A549 (cell line): ENCODE measurements around the gene ANKFN1. TPM values are rescaled to one million over a fixed set of nuclear protein-coding genes. Genes with fewer than 3 reads are reported as not detected.

ENCODE experiments used
- ATAC-seq, 2 experiments: fragments of 200-7000 bp in 1 of 2; fragments of >200 bp in 1 of 2; cut with Nextera tagmentation in 1 of 2; cut with Tn5 transposase in 1 of 2; 3 replicates each; pipeline versions ENCODE4 v1.8.0 to v1.9.1; 2018 to 2020; ENCODE audit warnings: mild to moderate bottlenecking in 1 of 2, moderate library complexity in 1 of 2
- CTCF ChIA-PET: fragments of 300-600 bp; sonication (Branson Sonifier 250); formaldehyde crosslinking; extraction: SDS; loops from one replicate; lab custom pipeline; 2021; ENCODE audit warnings: antibody characterized with exemption, inconsistent platforms; lab: Yijun Ruan, JAX
- POLR2A ChIA-PET: fragments of 350-600 bp; formaldehyde crosslinking; extraction: SDS; loops from one replicate; lab custom pipeline; 2021; ENCODE audit warnings: antibody characterized with exemption, inconsistent platforms; lab: Yijun Ruan, JAX
- DNase-seq, 2 experiments: peaks; one replicate each; pipeline versions ENCODE4 v3.0.0 to v3.0.0-alpha.2; 2011 to 2016; ENCODE audit warnings: low read depth in 1 of 2, low spot score in 1 of 2
- FAIRE-seq: peaks from 2 replicates; lab custom pipeline; 2011; peaks lifted over from hg19 to GRCh38; lab: Jason Lieb, UNC
- H3K27ac ChIP-seq, 2 experiments: fragments of >200 bp; sonication (Bioruptor Twin); formaldehyde crosslinking; 3 replicates each; pipeline ENCODE4 v1.5.1; 2016 to 2017
- H3K4me1 ChIP-seq: fragments of >200 bp; sonication (Bioruptor Twin); formaldehyde crosslinking; 3 replicates; pipeline ENCODE4 v1.6.1; 2016
- H3K4me2 ChIP-seq: fragments of >200 bp; sonication (Bioruptor Twin); formaldehyde crosslinking; 3 replicates; pipeline ENCODE4 v1.6.1; 2016
- H3K4me3 ChIP-seq: fragments of >200 bp; sonication (Bioruptor Twin); formaldehyde crosslinking; 3 replicates; pipeline ENCODE4 v1.5.1; 2016
- H3K9me3 ChIP-seq: fragments of >200 bp; sonication (Bioruptor Twin); formaldehyde crosslinking; 3 replicates; pipeline ENCODE4 v1.6.1; 2016
- BCL3 ChIP-seq: fragments of >200 bp; sonication (Bioruptor Twin); formaldehyde crosslinking; IDR thresholded peaks from 3 replicates; pipeline ENCODE4 v1.6.1; 2016
- BHLHE40 ChIP-seq: IDR thresholded peaks from 2 replicates; pipeline ENCODE4 v1.6.1; 2012; ENCODE audit warnings: low read depth, low read length, inconsistent platforms
- CBX2 ChIP-seq: fragments of 200-600 bp; sonication (generic); IDR thresholded peaks from 2 replicates; pipeline ENCODE4 v1.6.1; 2016; ENCODE audit warnings: low read depth, mild to moderate bottlenecking, borderline replicate concordance
- CHD4 ChIP-seq: fragments of 200-600 bp; sonication (generic); IDR thresholded peaks from 2 replicates; pipeline ENCODE4 v1.6.1; 2016; ENCODE audit warnings: antibody characterized with exemption, mild to moderate bottlenecking, borderline replicate concordance
- ELK1 ChIP-seq: fragments of 150-350 bp; IDR thresholded peaks from 2 replicates; pipeline ENCODE4 v1.6.1; 2014; ENCODE audit warnings: low read depth, mild to moderate bottlenecking, low read length
- HDAC2 ChIP-seq: fragments of 200-600 bp; sonication (generic); IDR thresholded peaks from 2 replicates; pipeline ENCODE4 v1.6.1; 2016
- HEYL ChIP-seq: fragments of 250-450 bp; sonication (Bioruptor Pico); IDR thresholded peaks from 2 replicates; pipeline ENCODE4 v1.8.0; 2021; ENCODE audit warnings: mild to moderate bottlenecking, moderate library complexity
- HOXA7 ChIP-seq: fragments of 250-450 bp; sonication (Bioruptor Pico); IDR thresholded peaks from 2 replicates; pipeline ENCODE4 v1.5.0; 2020; ENCODE audit warnings: mild to moderate bottlenecking, moderate library complexity
- HOXB13 ChIP-seq: fragments of 250-450 bp; sonication (Bioruptor Pico); IDR thresholded peaks from 2 replicates; pipeline ENCODE4 v1.5.0; 2020; ENCODE audit warnings: low read depth, mild to moderate bottlenecking, moderate library complexity
- HOXB5 ChIP-seq: fragments of 250-450 bp; sonication (Bioruptor Pico); IDR thresholded peaks from 2 replicates; pipeline ENCODE4 v1.5.0; 2020; ENCODE audit warnings: mild to moderate bottlenecking, moderate library complexity
- JUNB ChIP-seq: fragments of >200 bp; sonication (Bioruptor Twin); formaldehyde crosslinking; IDR thresholded peaks from 2 replicates; pipeline ENCODE4 v1.6.1; 2016
- MAFK ChIP-seq: fragments of 450-650 bp; IDR thresholded peaks from 2 replicates; pipeline ENCODE4 v1.6.1; 2014; ENCODE audit not compliant: partially characterized antibody
- MAZ ChIP-seq: fragments of 150-350 bp; IDR thresholded peaks from 2 replicates; pipeline ENCODE4 v1.6.1; 2014; ENCODE audit warnings: antibody characterized with exemption, low read depth, low read length, borderline replicate concordance
- NPAS2 ChIP-seq: fragments of 250-450 bp; sonication (Bioruptor Pico); IDR thresholded peaks from 2 replicates; pipeline ENCODE4 v1.8.0; 2022; ENCODE audit warnings: mild to moderate bottlenecking, moderate library complexity, borderline replicate concordance
- PBX3 ChIP-seq: IDR thresholded peaks from 2 replicates; pipeline ENCODE4 v1.6.1; 2012
- PHF8 ChIP-seq: fragments of 200-600 bp; sonication (generic); IDR thresholded peaks from 2 replicates; pipeline ENCODE4 v1.6.1; 2016; ENCODE audit warnings: low read depth, mild to moderate bottlenecking, antibody characterized with exemption, moderate library complexity, borderline replicate concordance
- POLR2A ChIP-seq: IDR thresholded peaks from 2 replicates; pipeline ENCODE4 v1.6.1; 2012; ENCODE audit warnings: mild to moderate bottlenecking, low read length
- POLR2AphosphoS2 ChIP-seq: conservative IDR thresholded peaks from 2 replicates; pipeline ENCODE4 v1.6.1; 2012; ENCODE audit warnings: low read length, improper control_type of control experiment, inconsistent platforms
- RAD21 ChIP-seq, 2 experiments: fragments of >200 bp in 1 of 2; sonication (Bioruptor Twin) in 1 of 2; formaldehyde crosslinking in 1 of 2; IDR thresholded peaks in 1 of 2; conservative IDR thresholded peaks in 1 of 2; 2 replicates in 1 of 2; 3 replicates in 1 of 2; pipeline ENCODE4 v1.6.1; 2012 to 2018; ENCODE audit warnings: inconsistent platforms in 1 of 2
- SMC3 ChIP-seq: fragments of >200 bp; sonication (Bioruptor Twin); formaldehyde crosslinking; IDR thresholded peaks from 3 replicates; pipeline ENCODE4 v1.6.1; 2018; ENCODE audit warnings: inconsistent platforms
- SREBF2 ChIP-seq: fragments of 450-650 bp; IDR thresholded peaks from 2 replicates; pipeline ENCODE4 v1.6.1; 2014; ENCODE audit warnings: mild to moderate bottlenecking, moderate library complexity
- TFCP2L1 ChIP-seq: fragments of 250-450 bp; sonication (Bioruptor Pico); IDR thresholded peaks from 2 replicates; pipeline ENCODE4 v1.5.0; 2021; ENCODE audit warnings: mild to moderate bottlenecking
- WGBS: methylation state at CpG from one replicate; pipeline ENCODE4 v1.1.6; 2017; ENCODE audit errors: missing lambda C conversion rate; 5-methylcytosine and 5-hydroxymethylcytosine counted together
- polyA plus RNA-seq, 4 experiments: library from polyadenylated mRNA; depleted of rRNA in 3 of 4; stranded (reverse); fragments of >200 nt; fragmentation: RNase III in 1 of 4; extraction: RNeasy Plus Mini Kit Qiagen cat#74134 plus additional on column Dnase treatment in 1 of 4; gene quantifications; 2 replicates in 3 of 4; 3 replicates in 1 of 4; pipeline ENCODE4 v1.2.3, GENCODE V29; 2011 to 2017
- TF ChIP-seq, protein P1 (sequence below): fragments of 250-450 bp; sonication (Bioruptor Pico); IDR thresholded peaks from 2 replicates; pipeline ENCODE4 v1.5.0; 2021; ENCODE audit warnings: mild to moderate bottlenecking, moderate library complexity, borderline replicate concordance
- TF ChIP-seq, protein P2 (sequence below): IDR thresholded peaks from 2 replicates; pipeline ENCODE4 v1.6.1; 2012

Gene ANKFN1
- polyA plus RNA-seq, 2 of the 4 experiments (the other 2 are of a cell fraction), result 0.37 TPM; not detected in 1

DNA sequence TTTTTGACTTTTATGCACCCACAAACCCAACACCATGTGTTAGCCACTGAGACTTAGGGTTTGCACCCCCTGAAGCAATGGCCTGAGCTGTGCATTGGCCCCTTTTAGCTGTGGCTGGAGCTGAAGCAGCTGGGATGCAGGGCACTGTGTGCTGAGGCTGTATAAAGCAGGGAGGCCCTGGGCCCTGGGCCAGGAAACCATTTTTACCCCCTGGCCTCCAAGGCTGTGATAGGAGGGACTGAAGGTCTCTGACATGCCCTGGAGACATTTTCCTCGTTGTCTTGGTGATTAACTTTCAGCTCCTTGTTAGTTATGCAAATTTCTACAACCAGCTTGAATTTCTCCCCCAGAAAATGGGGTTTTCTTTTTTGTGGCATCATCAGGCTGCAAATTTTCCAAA lies 6.7 kb upstream of the ANKFN1 start:
- no peaks in the 10 kb centered on the region for H3K4me1 ChIP-seq
- ChIA-PET CTCF (no interaction called here), POLR2A (no interaction called here)
- no peak overlapping the region for H3K4me3 ChIP-seq
- WGBS, result 0% methylated on average over 1 of the region's 1 CpG
- no peak overlapping the region for H3K27ac ChIP-seq
- DNase-seq (no peak), ATAC-seq (no peak), FAIRE-seq (no peak)
- H3K4me2 ChIP-seq, result no peak overlapping the region
- TF ChIP-seq CBX2 (no peak), BCL3 (no peak), TFCP2L1 (CRISPR knock-in tag) (no peak), PHF8 (no peak), HOXB5 (CRISPR knock-in tag) (no peak), JUNB (no peak), SMC3 (no peak), CHD4 (no peak), MAFK (no peak), PBX3 (no peak), HEYL (CRISPR knock-in tag) (no peak), HOXB13 (no peak), HDAC2 (no peak), SREBF2 (no peak), HOXA7 (CRISPR knock-in tag) (no peak), RAD21 (conservative IDR thresholded peaks at IDR 0.05 in 1 of 2, IDR thresholded peaks at IDR 0.05 in 1 of 2) (no peak), BHLHE40 (no peak)
- TF ChIP-seq, protein P1, sequence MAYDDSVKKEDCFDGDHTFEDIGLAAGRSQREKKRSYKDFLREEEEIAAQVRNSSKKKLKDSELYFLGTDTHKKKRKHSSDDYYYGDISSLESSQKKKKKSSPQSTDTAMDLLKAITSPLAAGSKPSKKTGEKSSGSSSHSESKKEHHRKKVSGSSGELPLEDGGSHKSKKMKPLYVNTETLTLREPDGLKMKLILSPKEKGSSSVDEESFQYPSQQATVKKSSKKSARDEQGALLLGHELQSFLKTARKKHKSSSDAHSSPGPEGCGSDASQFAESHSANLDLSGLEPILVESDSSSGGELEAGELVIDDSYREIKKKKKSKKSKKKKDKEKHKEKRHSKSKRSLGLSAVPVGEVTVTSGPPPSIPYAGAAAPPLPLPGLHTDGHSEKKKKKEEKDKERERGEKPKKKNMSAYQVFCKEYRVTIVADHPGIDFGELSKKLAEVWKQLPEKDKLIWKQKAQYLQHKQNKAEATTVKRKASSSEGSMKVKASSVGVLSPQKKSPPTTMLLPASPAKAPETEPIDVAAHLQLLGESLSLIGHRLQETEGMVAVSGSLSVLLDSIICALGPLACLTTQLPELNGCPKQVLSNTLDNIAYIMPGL, result no peak
- TF ChIP-seq, protein P2, sequence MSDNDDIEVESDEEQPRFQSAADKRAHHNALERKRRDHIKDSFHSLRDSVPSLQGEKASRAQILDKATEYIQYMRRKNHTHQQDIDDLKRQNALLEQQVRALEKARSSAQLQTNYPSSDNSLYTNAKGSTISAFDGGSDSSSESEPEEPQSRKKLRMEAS, result no peak
- H3K9me3 ChIP-seq, result no peaks in the 10 kb centered on the region

- no peak overlapping the region for H3K4me3 ChIP-seq
- ChIA-PET CTCF (no interaction called here), POLR2A (no interaction called here)
- no peaks in the 10 kb centered on the region for H3K4me1 ChIP-seq
- DNase-seq (no peak), FAIRE-seq (no peak), ATAC-seq (no peak)
- H3K27ac ChIP-seq, result no peak overlapping the region
- no peaks in the 10 kb centered on the region for H3K9me3 ChIP-seq
- H3K4me2 ChIP-seq, result no peak overlapping the region
- WGBS, result 29% methylated on average over 2 of the region's 2 CpGs
- TF ChIP-seq POLR2AphosphoS2 (no peak), NPAS2 (no peak), POLR2A (no peak), ELK1 (no peak), HOXB5 (CRISPR knock-in tag) (no peak), BCL3 (no peak), PHF8 (no peak), MAZ (no peak), TFCP2L1 (CRISPR knock-in tag) (no peak), HDAC2 (no peak)
These were observed 4.9 kb upstream of the ANKFN1 start for GRCh38 chr17:56148333-56148732.
